UCSD-AML1 (cell line): ENCODE data around the gene NDUFAF5.

Experiments used
- DNase-seq: peaks from one replicate; lab custom pipeline; 2025; ENCODE audit not compliant: unreplicated experiment; lab: John Stamatoyannopoulos, UW

NDUFAF5 gene

GRCh38 chr20:13819885-13820645 lies 35.2 kb downstream of the NDUFAF5 start:
- no peak for DNase-seq

DNA sequence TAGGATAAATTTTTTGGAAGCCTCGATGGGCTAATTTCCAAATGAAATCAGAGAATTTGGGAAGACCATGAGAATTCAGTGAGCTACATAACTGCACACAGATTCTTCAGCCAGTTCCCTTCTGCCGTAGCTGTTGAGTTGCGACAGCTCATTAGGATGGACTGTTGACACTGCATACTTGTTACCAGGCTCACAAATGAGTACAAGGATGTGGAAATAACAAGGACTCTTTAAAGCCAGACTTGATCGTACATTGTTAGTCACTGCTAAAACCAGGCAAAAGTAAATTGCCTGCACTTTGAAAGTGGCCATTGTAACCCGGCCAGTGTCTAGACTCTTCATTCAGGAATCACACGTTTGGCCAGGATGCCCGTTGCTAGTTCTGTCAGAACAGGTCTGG lies 37.0 kb downstream of the NDUFAF5 start:
- no peak for DNase-seq

DNA sequence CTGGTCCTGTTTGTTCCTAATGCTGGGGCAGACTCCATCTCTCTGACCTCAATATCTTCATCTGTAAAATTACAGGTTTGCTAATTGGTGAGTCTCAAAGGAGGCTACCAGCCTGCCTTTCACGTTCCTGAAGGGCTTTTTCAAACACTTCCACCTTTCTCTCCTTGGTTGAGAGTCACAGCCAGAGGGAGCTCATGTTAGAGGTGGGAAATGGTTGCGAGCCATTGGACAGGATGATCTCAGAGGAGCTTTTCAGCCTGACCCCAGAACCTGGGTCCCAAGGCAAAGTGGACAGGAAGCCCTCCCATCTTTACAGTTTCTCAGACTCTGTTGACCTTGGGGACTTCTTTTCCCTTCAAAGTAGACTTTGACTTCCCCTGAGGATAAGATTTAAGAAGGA lies 37.6 kb downstream of the NDUFAF5 start:
- DNase-seq: no peak

- DNase-seq: no peak
Observed at GRCh38 chr20:13824459-13824858, 39.6 kb downstream of the NDUFAF5 start.

DNA sequence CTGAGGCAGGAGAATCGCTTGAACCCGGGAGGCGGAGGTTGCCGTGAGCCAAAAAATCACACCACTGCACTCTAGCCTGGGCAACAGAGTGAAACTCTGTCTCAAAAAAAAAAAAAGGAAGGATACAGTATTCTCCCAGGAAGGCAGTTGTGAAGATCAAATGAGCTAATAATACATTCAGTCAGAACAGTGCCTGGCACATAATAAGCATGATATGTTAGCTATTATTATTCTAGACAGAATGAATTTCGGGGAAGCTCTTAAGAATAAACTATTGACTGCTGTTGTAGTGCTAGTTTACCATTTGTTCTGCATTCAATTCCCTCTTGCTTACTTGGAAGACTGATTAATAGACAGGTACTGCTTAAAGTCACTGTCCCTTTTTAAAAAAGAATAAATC lies 40.6 kb downstream of the NDUFAF5 start:
- DNase-seq: no peak

GRCh38 chr20:13831476-13831875 lies 46.6 kb downstream of the NDUFAF5 start:
- DNase-seq: no peak

DNA sequence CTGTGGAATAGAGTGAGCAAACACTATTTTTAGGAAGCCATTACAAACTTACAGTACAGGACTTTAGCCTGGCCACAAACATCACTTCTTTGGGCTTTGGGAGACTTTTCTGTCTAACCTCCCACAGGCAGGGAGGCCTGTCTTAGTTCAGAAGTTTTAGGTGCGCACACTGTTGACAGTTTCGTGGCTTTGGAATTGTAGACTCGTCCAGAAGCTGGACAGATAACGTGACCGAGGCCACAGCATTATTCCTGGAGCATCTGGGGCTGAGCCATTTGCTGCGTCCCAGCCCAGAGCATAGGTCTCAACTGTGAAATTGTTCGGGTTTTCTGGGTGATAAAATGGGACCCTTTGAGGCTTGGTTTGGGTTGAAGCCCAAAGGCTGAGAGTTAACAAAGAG lies 53.8 kb downstream of the NDUFAF5 start:
- DNase-seq: no peak

- DNase-seq: no peak
Observed at GRCh38 chr20:13839421-13840092, 54.7 kb downstream of the NDUFAF5 start.

GRCh38 chr20:13840093-13840465 lies 55.3 kb downstream of the NDUFAF5 start:
- no peak for DNase-seq

- no peak for DNase-seq
Observed at GRCh38 chr20:13841206-13841605, 56.4 kb downstream of the NDUFAF5 start.

DNA sequence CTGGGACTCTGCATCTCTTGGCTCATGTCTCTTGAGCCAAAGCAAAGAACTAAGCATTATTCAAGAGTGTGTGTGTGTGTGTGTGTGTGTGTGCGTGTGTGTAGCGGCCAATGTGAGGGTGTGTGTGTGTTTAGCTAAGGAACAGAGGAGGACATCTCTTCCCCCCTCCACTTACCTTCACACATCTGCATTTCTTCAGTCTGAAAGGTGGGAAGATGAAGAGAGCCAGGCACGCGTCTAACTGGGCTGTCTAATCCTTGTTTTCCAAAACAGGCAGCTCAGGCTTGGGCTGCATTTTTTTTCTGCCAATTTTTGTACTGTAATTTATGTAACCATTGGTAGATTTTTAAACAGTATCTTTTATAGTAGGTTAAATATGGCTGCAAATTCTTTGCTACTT lies 59.5 kb downstream of the NDUFAF5 start:
- no peak for DNase-seq

DNA sequence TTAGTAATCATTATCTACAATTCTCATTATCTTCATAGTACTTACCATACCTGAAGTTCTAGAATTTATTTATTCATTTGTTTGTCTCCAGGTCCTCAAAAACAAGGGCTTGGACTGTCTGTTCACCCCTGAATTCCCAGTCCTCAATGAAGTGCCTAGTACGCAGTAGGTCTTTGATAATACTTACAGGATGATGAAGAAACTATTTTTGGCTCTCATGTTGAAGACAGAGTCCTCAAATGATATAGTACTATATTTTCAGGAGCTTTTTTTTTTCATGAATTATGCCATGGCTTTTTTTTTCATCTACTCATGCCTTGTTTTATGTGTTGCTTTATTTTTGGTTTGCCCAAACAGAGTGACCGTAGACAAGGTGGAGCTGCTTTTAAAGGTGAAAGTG lies 66.5 kb downstream of the NDUFAF5 start:
- no peak for DNase-seq

- no peak for DNase-seq
Observed at GRCh38 chr20:13852306-13852705, 67.5 kb downstream of the NDUFAF5 start.

DNA sequence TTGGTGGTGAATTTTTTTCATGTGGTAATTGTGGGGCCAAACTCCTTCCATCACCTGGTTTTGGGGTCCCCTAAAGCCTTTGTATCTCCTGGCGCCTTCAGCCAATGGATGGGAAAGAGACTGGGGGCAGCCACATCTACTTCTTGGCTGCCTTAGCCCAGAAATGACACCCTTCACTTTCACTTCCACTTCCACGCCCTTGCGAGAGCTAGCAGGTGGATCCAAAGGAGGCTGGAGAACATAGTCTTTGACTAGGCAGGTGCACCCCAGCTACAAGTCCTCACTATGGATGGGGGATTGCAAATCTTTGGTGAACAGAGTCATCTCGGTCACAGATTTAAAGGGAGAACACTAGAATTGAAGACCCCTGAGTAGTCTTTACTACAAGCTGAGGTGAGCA lies 70.8 kb downstream of the NDUFAF5 start:
- DNase-seq: no peak

GRCh38 chr20:13856354-13856753 lies 71.5 kb downstream of the NDUFAF5 start:
- no peak for DNase-seq

GRCh38 chr20:13857304-13857703 lies 72.5 kb downstream of the NDUFAF5 start:
- DNase-seq: no peak

DNA sequence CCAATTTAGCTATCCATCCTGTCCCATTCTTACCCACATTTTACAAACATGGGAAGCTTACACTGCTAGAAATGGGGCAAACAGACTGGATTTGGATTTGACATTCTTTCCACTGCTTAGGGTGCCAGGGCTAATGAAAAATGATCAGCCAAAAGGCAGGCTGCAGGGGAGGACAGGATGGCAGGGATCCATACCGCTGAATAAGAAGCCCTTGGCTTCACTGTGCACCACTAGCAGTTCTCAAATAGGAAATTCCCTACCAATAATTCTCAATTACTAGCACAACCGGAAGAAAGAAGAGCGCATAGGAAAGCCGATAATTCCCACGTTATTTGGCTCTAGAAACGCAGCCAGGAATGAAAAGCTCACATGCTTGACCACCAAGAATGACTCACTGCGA lies 73.1 kb downstream of the NDUFAF5 start:
- DNase-seq: no peak

GRCh38 chr20:13858439-13858838 lies 73.6 kb downstream of the NDUFAF5 start:
- no peak for DNase-seq

DNA sequence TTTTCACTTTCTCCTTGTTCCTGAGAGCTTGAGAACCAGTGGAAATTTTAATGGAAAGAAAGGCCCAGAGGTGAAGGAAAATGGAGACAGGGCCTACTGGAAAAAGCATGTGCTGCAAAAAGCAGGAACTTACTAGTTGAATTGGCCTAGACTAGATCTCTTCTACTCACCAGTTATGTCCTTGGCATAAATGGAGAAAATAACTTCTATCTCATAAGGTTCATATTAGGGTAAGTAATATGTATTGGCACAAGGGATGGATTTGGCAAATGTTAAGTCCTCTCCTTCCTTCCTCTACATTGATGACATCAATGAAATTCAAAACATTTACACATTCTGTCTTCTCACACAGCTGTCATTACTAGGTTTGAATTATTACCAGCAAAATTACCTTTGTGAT lies 74.0 kb downstream of the NDUFAF5 start:
- DNase-seq: no peak

DNA sequence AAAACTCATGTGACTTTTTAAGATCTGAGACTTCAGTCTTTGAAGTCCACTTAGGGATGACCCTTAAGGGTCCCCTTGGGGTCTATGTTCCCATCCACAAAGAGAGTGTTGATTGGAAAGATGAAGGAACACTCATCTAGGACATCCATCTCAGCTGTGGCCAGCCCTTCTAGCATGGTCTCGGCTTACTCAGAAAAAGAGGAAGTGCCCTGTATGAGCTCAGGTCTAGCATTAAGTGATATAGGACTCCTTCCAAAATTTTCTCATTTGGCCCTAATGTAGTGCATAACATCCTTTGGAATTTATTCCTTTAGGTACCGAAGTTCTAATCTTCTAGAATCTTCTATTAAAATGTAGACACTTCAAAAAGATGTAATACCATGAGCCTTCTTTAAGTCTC lies 77.4 kb downstream of the NDUFAF5 start:
- no peak for DNase-seq

- no peak for DNase-seq
Observed at GRCh38 chr20:13863244-13863643, 78.4 kb downstream of the NDUFAF5 start.

DNA sequence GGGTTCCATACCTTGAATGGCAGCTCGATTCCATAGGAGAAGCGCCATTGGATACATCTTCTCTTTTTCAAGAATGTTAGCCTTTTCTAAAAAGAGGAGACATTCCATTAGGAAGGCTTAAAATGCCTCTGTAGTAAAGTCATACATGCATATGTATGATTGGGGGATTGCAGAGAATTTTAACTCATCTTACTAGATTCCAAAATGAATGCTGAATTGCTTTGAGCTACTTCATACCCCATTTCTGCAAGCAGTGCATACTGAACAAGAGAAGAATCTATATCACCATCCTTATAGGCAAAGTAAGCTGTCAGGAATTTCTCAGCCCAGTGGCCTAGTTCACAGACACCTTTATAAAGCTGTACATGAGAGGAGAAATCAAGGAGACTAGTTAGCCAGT lies 80.3 kb downstream of the NDUFAF5 start:
- no peak for DNase-seq
